Stimulated activated CD8-positive, alpha-beta memory T cell treated with anti-CD3 and anti-CD28 coated beads, Interleukin-4, amount 100 ng/mL, for 4 hours (primary cell): Measurements from ENCODE around the gene MARK3.
"Not testable (repeated sequence)": the region's sequence is repeated elsewhere in the genome, so short reads cannot be mapped to it uniquely, and the experiment has no call there.

Experiments
- DNase-seq, 2 donors: peaks; one replicate each; pipeline ENCODE4 v3.0.0-alpha.2; 2020; ENCODE audit warnings: low read depth in 2 of 2, low spot score in 1 of 2

The MARK3 gene

GRCh38 chr14:103524002-103524935 is 139.1 kb downstream of the MARK3 start:
- DNase-seq: no peak

DNA sequence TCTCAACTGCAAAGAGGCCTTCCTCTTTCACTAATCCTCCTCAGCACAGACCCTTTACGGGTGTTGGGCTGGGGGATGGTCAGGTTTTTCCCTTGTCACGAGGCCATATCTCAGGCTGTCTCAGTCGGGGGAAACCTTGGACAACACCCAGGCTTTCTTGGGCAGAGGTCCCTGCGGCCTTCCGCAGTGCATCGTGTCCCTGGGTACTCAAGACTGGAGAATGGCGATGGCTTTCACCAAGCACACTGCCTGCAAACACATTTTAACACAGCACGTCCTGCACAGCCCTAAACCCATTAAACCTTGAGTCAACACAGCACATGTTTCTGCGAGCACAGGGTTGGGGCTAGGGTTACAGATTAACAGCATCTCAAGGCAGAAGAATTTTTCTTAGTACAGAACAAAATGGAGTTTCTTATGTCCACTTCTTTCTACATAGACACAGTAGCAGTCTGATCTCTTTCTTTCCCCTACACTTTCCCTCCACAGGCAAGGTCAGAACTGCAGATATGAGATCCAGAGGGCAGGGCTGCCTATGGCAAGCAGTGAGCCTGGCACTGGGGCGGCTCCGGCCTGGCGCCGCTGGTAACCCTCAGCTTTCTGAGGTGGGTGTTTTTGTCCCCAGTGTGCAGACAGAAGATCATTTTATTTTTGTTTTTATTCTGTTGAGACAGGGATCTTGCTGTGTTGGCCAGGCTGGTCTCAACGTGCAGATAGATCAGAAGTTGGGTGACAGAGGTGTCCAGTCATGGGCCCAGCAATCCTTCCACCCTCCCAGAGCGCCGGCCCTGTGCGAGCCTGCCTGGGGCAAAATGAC is 140.4 kb downstream of the MARK3 start:
- not testable (repeated sequence) for DNase-seq

DNA sequence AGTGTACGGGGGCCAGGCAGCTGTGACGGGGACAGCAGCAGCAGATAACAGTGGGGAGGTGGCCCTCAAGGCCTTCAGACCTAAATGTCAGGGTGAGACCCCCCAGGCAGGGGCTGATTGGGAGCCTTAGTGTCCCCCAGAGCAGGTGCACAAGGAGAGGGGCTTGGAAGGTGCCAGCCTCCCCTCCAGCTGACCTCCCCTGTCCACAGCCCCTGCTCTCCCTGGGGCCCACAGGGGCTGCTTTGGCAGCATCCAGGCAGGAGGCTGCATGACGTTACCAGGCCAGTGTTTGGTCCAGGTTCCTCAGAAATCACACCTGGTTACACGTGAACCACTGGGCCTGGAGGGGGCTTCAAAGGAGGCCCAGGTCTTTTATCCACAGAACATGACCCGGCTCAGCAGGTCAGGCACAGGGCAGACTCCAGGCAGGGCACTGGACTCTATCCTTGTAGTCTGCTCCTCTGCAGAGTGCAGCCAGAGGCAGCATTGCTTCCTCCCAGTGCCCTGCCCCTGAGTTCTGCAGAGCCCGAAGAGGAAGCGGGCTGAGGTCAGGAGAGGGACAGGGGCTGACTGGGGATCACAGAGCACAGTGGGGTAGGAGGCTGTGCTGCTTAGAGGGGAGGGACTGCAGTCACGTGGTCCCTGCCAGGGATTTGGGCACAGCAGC is 141.2 kb downstream of the MARK3 start:
- DNase-seq: no peak

- no peak for DNase-seq
These were observed 141.7 kb downstream of the MARK3 start for GRCh38 chr14:103526914-103527248.

DNA sequence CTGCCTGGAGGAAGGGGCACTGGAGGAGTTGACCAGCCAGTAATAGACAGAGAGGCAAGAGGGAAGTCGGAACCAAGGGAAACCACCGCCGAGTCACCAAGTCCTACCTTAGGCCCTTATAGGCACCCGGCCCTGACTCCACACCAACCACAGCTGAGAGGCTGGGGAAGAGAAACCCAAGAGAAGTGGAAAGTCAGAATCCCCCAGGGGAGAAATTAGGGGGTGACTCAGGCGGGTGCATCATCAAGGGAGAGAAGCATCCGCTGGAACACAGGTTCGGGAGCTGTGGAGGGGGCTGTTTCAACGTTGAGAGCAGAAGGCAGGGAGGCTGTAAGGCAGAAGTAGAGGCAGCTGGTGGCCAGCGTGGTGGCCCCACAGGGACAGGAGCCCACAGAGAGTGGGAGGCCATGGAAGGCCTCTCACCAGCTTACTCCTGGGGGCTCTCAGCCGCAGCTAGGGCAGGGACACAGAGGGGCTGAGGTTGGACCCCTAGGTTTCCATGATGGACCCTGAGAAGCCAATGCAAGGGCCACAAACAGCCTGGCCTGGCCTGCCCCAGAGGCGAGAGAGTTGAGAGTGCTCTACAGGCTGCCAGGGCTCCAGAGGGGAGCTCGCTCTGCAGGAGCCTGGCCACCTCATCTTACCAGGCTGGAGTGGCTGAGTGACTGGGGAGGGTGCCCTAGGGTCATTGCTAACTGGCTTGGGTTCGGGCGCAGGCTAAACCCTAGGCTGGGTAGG is 142.4 kb downstream of the MARK3 start:
- DNase-seq: no peak

- DNase-seq: no peak
These were observed 143.0 kb downstream of the MARK3 start for GRCh38 chr14:103528146-103528586.

GRCh38 chr14:103528587-103529382 is 143.6 kb downstream of the MARK3 start, which contains the start of gene TRMT61A:
TSS of gene TRMT61A (plus strand) at chr14:103529196. CDS start at chr14:103529979, 783 bp downstream.
- peak; percentile 47 to 60 for DNase-seq

DNA sequence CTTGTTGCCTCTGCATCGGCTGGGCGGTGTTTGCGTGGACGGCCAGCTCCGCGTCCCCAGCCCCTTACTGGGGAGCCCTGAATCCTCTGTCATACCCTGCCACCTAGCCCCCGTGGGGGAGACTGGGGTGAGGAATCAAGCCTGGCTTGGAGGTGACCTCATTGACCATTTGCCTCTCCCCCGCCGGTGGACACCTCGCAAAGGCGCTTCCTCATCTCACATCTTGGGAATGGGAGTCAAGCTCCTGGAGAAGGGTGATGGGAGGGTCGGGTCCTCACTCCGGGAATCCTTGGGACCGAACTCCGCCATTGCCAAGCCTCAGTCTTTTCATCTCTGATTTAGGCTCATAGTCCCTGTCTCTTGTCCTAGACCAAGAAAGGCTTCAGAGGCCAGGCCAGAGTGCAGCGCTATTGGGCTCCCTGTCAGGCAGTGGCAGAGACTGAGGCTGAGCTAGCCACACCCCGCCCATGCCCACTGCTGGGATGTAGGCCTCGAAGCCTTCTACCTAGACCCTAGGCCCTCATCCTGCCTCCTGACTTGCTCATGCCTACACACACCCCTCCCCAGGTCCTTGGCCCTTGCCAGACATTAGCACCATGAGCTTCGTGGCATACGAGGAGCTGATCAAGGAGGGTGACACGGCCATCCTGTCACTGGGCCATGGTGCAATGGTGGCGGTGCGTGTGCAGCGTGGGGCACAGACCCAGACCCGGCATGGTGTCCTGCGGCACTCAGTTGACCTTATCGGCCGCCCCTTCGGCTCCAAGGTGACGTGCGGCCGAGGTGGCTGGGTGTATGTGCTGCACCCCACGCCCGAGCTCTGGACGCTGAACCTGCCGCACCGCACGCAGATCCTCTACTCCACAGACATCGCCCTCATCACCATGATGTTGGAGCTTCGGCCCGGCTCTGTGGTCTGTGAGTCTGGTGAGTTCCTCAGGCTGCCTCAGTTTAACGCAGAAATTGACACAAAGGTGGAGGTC is 144.5 kb downstream of the MARK3 start:
- DNase-seq: no peak

- DNase-seq: no peak
These were observed 145.2 kb downstream of the MARK3 start for GRCh38 chr14:103530390-103530789.

DNA sequence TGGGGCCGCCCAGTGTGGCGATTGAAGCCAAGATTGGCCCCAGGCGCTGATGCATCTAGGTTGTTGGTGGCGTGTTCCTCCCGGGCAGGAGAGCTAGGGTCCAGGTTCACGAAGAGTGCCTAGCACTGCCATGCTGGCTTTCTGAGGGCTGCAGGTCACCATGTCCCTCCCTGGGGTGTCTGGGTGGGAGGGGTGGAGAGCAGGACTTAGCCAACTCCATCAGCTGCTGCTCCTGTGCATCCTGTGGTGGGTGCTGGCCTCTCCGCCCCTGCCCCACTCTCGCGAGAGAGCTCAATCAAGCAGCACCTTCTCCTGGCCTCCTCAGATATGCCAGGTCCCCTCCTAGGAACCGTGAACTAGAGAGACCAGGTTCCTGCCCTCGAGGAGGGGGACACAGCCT is 145.6 kb downstream of the MARK3 start:
- DNase-seq: no peak

GRCh38 chr14:103531421-103532215 is 146.4 kb downstream of the MARK3 start:
- no peak for DNase-seq

GRCh38 chr14:103532216-103533136 is 147.3 kb downstream of the MARK3 start:
- no peak for DNase-seq

GRCh38 chr14:103533137-103533998 is 148.2 kb downstream of the MARK3 start:
- DNase-seq: no peak

DNA sequence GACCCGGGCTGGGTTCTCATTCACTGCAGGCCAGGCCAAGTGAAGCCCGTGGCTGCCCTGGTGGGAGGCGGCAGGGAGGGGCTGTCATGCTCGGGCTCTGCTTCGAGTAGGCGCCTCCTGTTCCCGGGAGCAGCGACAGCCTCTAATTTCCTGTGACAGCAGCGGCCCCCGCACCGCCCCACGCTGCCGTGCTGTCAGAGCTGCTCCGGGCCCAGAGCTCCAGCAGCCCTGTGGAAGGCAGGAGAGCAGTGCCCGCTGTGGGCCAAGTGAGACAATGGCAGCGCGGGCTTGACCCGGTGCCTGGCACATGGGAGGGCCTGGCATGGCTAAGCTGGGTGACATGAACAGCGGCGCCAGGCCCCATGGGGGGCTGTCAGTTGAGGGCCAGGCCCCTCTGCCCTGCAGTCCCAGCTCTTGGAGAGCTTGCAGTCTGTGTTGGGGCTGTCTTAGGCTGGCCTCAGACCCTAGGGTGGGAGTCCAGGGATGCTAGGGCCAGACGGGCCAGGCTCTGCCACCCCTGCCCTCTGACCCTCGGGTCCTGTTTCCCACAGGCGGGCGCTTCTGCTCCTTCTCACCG is 148.9 kb downstream of the MARK3 start:
- no peak for DNase-seq

DNA sequence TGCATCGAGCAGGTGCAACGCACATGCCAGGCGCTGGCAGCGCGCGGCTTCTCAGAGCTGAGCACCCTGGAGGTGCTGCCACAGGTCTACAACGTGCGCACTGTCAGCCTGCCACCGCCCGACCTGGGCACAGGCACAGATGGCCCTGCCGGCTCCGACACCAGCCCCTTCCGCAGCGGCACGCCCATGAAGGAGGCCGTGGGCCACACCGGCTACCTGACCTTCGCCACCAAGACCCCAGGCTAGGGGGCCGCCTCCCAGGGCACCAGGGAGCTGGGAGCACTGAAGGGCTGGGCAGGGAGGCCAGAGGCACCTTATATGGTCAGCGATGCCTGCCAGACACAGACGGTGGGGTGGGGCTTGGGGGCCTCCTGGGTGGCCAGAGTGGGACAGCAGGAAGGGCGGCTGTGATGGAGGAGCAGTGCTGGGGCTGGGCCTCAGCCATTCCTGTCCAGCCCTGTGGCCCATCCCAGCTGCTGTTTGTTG is 149.4 kb downstream of the MARK3 start:
- DNase-seq: no peak
